SK-N-SH (cell line): Measurements from ENCODE around the gene ANKRD44. TPM values are rescaled to one million over a fixed set of nuclear protein-coding genes. Genes with fewer than 3 reads are reported as not detected.

Source experiments
- CTCF ChIA-PET: fragments of 300-600, 350-600 bp; formaldehyde crosslinking; extraction: SDS; loops from one replicate; lab custom pipeline; 2021; lab: Yijun Ruan, JAX
- POLR2A ChIA-PET: fragments of 350-600 bp; sonication (Branson Sonifier 250); formaldehyde crosslinking; extraction: SDS; loops from one replicate; lab custom pipeline; 2020; ENCODE audit warnings: antibody characterized with exemption, inconsistent platforms; lab: Yijun Ruan, JAX
- DNase-seq: peaks from one replicate; pipeline ENCODE4 v3.0.0; 2012
- H2AFZ ChIP-seq: fragments of 200-600 bp; sonication (generic); 2 replicates; pipeline ENCODE4 v1.8.1; 2016; ENCODE audit warnings: antibody characterized with exemption, mild to moderate bottlenecking, low read depth
- H3F3A ChIP-seq: fragments of 200-600 bp; sonication (generic); replicated peaks from 2 replicates; pipeline ENCODE3; 2016; ENCODE audit warnings: antibody characterized with exemption, mild to moderate bottlenecking; ENCODE audit not compliant: insufficient read depth
- H3K27ac ChIP-seq, 2 experiments: fragments of 200-500 bp in 1 of 2; fragments of 200-600 bp in 1 of 2; sonication (Bioruptor generic) in 1 of 2; sonication (generic), shearing (Covaris generic) in 1 of 2; 2 replicates each; pipeline versions ENCODE4 v1.5.1 to v1.6.1; 2014 to 2016; ENCODE audit warnings: low read depth in 2 of 2, inconsistent platforms in 1 of 2, low read length in 1 of 2, mild to moderate bottlenecking in 1 of 2, mixed read lengths in 1 of 2
- H3K27me3 ChIP-seq: fragments of 200-600 bp; sonication (generic), shearing (Covaris generic); 2 replicates; pipeline ENCODE4 v1.6.1; 2016; ENCODE audit warnings: mixed run types; ENCODE audit not compliant: insufficient read depth
- H3K36me3 ChIP-seq, 2 experiments: fragments of 200-500 bp in 1 of 2; fragments of 200-600 bp in 1 of 2; sonication (Bioruptor generic) in 1 of 2; sonication (generic) in 1 of 2; replicated peaks in 1 of 2; 2 replicates each; pipeline versions ENCODE3 to v1.5.1; 2014 to 2016; ENCODE audit warnings: low read length in 1 of 2, mild to moderate bottlenecking in 1 of 2; ENCODE audit not compliant: insufficient read depth in 2 of 2, control insufficient read depth in 1 of 2
- H3K4me1 ChIP-seq, 2 experiments: fragments of 200-500 bp in 1 of 2; fragments of 200-600 bp in 1 of 2; sonication (Bioruptor generic) in 1 of 2; sonication (generic), shearing (Covaris generic) in 1 of 2; 2 replicates each; pipeline versions ENCODE4 v1.5.1 to v1.6.1; 2014 to 2016; ENCODE audit warnings: low read depth in 1 of 2, low read length in 1 of 2, mixed run types in 1 of 2; ENCODE audit not compliant: insufficient read depth in 2 of 2, control insufficient read depth in 1 of 2
- H3K4me2 ChIP-seq: fragments of 200-600 bp; sonication (generic), shearing (Covaris generic); 2 replicates; pipeline ENCODE4 v1.6.1; 2017; ENCODE audit warnings: mixed run types
- H3K4me3 ChIP-seq, 2 experiments: fragments of 200-500 bp in 1 of 2; fragments of 200-600 bp in 1 of 2; sonication (Bioruptor generic) in 1 of 2; sonication (generic), shearing (Covaris generic) in 1 of 2; 2 replicates each; pipeline versions ENCODE4 v1.5.1 to v1.8.1; 2014 to 2016; ENCODE audit warnings: low read depth in 2 of 2, inconsistent platforms in 1 of 2, low read length in 1 of 2, mild to moderate bottlenecking in 1 of 2, mixed read lengths in 1 of 2, moderate library complexity in 1 of 2
- H3K79me2 ChIP-seq: fragments of 200-600 bp; sonication (generic); 2 replicates; pipeline ENCODE4 v1.8.1; 2017; ENCODE audit warnings: mild to moderate bottlenecking; ENCODE audit not compliant: insufficient read depth
- H3K9ac ChIP-seq: fragments of 200-600 bp; sonication (generic); 2 replicates; pipeline ENCODE4 v1.6.1; 2017; ENCODE audit warnings: mixed run types
- H3K9me2 ChIP-seq: fragments of 200-600 bp; sonication (generic); 2 replicates; pipeline ENCODE4 v1.6.1; 2017; ENCODE audit warnings: mixed run types
- H3K9me3 ChIP-seq: fragments of 200-600 bp; sonication (generic); 2 replicates; pipeline ENCODE4 v1.6.1; 2017; ENCODE audit warnings: mixed run types, mild to moderate bottlenecking, moderate library complexity
- H4K20me1 ChIP-seq: fragments of 200-600 bp; sonication (generic); 2 replicates; pipeline ENCODE4 v1.6.1; 2017; ENCODE audit warnings: mild to moderate bottlenecking, mixed run types; ENCODE audit not compliant: insufficient read depth
- CHD2 ChIP-seq: fragments of 150-350 bp; IDR thresholded peaks from 2 replicates; pipeline ENCODE4 v1.6.1; 2018; ENCODE audit warnings: low read length; ENCODE audit not compliant: partially characterized antibody
- CTCF ChIP-seq: fragments of 200-600 bp; sonication (generic); IDR thresholded peaks from 2 replicates; pipeline ENCODE4 v1.6.1; 2017; ENCODE audit warnings: antibody characterized with exemption, mild to moderate bottlenecking, moderate library complexity
- ELF1 ChIP-seq: IDR thresholded peaks from 2 replicates; pipeline ENCODE4 v1.4.0; 2012
- MEF2A ChIP-seq: IDR thresholded peaks from 2 replicates; pipeline ENCODE4 v1.4.0; 2012; ENCODE audit warnings: low read depth, borderline replicate concordance
- MXI1 ChIP-seq: IDR thresholded peaks from 2 replicates; pipeline ENCODE4 v1.6.1; 2012; ENCODE audit warnings: mild to moderate bottlenecking, low read depth, low read length, improper control_type of control experiment
- POLR2AphosphoS5 ChIP-seq: IDR thresholded peaks from 2 replicates; pipeline ENCODE4 v1.6.1; 2012; ENCODE audit warnings: low read depth, low read length
- REST ChIP-seq: IDR thresholded peaks from 2 replicates; pipeline ENCODE4 v1.6.1; 2012; ENCODE audit warnings: mild to moderate bottlenecking, low read depth, low read length, moderate library complexity
- TEAD4 ChIP-seq: IDR thresholded peaks from 2 replicates; pipeline ENCODE4 v1.4.0; 2012; ENCODE audit warnings: mild to moderate bottlenecking, borderline replicate concordance; ENCODE audit not compliant: insufficient read depth
- WGBS: methylation state at CpG from one replicate; pipeline ENCODE4 v1.1.6; 2017; ENCODE audit warnings: low lambda C conversion rate; 5-methylcytosine and 5-hydroxymethylcytosine counted together
- polyA plus RNA-seq, 3 experiments: library from polyadenylated mRNA; depleted of rRNA; stranded (reverse); fragments of >200 nt; gene quantifications; 2 replicates each; pipeline ENCODE4 v1.2.3, GENCODE V29; 2012

ANKRD44 gene
- polyA plus RNA-seq, 1 of the 3 experiments (the other 2 are of a cell fraction): 12.5 TPM

- Histone ChIP-seq H2AFZ (no peak overlapping the region; the same call in 1 of the 2 replicates), H4K20me1 (no peaks in the 10 kb centered on the region), H3K9me2 (no peaks in the 10 kb centered on the region), H3K36me3 (peaks cover 0 to 9% of the 10 kb centered on the region in 2 experiments), H3K9me3 (no peaks in the 10 kb centered on the region), H3K27ac (peak overlapping the region in 1 of 2 experiments; percentile 12; a peak in 1 of 4 replicates), H3K79me2 (no peaks in the 10 kb centered on the region), H3K4me3 (no peak overlapping the region), H3K9ac (no peak overlapping the region), H3K4me1 (peaks cover 0 to 8% of the 10 kb centered on the region in 2 experiments; a peak in 2 of 4 replicates), H3K4me2 (no peak overlapping the region), H3K27me3 (no peaks in the 10 kb centered on the region), H3F3A (no peaks in the 10 kb centered on the region)
- DNase-seq: no peak
- TF ChIP-seq MEF2A (no peak), POLR2AphosphoS5 (no peak), CTCF (no peak), MXI1 (no peak)
- POLR2A ChIA-PET: no interaction called here
- 90% methylated on average over 10 of the region's 10 CpGs for WGBS
- CTCF ChIA-PET: interaction anchor here (1.2 to 1.3 kb wide), 2 partner anchors 11 to 52 kb away, joined by 3 read pairs; no protein-coding TSS in a partner anchor
Measured at GRCh38 chr2:197116306-197116879, 194.2 kb downstream of the ANKRD44 start.

GRCh38 chr2:197115325-197115724 is 195.3 kb downstream of the ANKRD44 start:
- Histone ChIP-seq H3K4me2 (no peak overlapping the region), H4K20me1 (no peaks in the 10 kb centered on the region), H3K27me3 (no peaks in the 10 kb centered on the region), H3K27ac (peak overlapping the region in 1 of 2 experiments; percentile 50; a peak in 1 of 4 replicates), H3K4me3 (no peak overlapping the region), H2AFZ (no peak overlapping the region), H3K36me3 (peaks cover 0 to 11% of the 10 kb centered on the region in 2 experiments), H3K9me3 (no peaks in the 10 kb centered on the region), H3K9me2 (no peaks in the 10 kb centered on the region), H3K9ac (no peak overlapping the region), H3F3A (no peaks in the 10 kb centered on the region), H3K4me1 (peaks cover 0 to 8% of the 10 kb centered on the region in 2 experiments; a peak in 2 of 4 replicates), H3K79me2 (no peaks in the 10 kb centered on the region)
- no peak for TF ChIP-seq TEAD4
- no peak for TF ChIP-seq ELF1
- TF ChIP-seq REST: no peak
- TF ChIP-seq CHD2: no peak
- no peak for TF ChIP-seq CTCF
- POLR2A ChIA-PET: no interaction called here
- DNase-seq: no peak
- CTCF ChIA-PET: interaction anchor here (1.2 kb wide), 2 partner anchors 53 to 191 kb away, joined by 3 to 4 read pairs; no protein-coding TSS in a partner anchor
